Ovary (tissue), 3 donors: ENCODE results near the gene PPIF.

Experiments
- EP300 ChIP-seq: sonication (generic); formaldehyde crosslinking; IDR thresholded peaks from one replicate; pipeline ENCODE4 v1.6.1; 2017; ENCODE audit warnings: antibody characterized with exemption
- POLR2A ChIP-seq: fragments of 450-650 bp; IDR thresholded peaks from one replicate; pipeline ENCODE4 v1.6.1; 2017; ENCODE audit warnings: antibody characterized with exemption, mild to moderate bottlenecking, moderate library complexity
- TF ChIP-seq, protein P1 (sequence below), 3 donors: fragments of 450-650 bp in 2 of 3; fragments of 200-600 bp in 1 of 3; IDR thresholded peaks; one replicate each; pipeline versions ENCODE4 v1.5.1 to v1.8.0; 2016 to 2022; ENCODE audit warnings: antibody characterized with exemption in 3 of 3, mild to moderate bottlenecking in 1 of 3
- donor health status: DM: no; HTN: no; CAD: no.

GRCh38 chr10:79329529-79329928 is 17.7 kb upstream of the PPIF start:
- TF ChIP-seq EP300 (no peak), POLR2A (no peak)
- TF ChIP-seq, protein P1, sequence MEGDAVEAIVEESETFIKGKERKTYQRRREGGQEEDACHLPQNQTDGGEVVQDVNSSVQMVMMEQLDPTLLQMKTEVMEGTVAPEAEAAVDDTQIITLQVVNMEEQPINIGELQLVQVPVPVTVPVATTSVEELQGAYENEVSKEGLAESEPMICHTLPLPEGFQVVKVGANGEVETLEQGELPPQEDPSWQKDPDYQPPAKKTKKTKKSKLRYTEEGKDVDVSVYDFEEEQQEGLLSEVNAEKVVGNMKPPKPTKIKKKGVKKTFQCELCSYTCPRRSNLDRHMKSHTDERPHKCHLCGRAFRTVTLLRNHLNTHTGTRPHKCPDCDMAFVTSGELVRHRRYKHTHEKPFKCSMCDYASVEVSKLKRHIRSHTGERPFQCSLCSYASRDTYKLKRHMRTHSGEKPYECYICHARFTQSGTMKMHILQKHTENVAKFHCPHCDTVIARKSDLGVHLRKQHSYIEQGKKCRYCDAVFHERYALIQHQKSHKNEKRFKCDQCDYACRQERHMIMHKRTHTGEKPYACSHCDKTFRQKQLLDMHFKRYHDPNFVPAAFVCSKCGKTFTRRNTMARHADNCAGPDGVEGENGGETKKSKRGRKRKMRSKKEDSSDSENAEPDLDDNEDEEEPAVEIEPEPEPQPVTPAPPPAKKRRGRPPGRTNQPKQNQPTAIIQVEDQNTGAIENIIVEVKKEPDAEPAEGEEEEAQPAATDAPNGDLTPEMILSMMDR (IDR thresholded peaks at IDR 0.05), result no peak
